ENCODE measurements around the gene ABCA13.

DNA sequence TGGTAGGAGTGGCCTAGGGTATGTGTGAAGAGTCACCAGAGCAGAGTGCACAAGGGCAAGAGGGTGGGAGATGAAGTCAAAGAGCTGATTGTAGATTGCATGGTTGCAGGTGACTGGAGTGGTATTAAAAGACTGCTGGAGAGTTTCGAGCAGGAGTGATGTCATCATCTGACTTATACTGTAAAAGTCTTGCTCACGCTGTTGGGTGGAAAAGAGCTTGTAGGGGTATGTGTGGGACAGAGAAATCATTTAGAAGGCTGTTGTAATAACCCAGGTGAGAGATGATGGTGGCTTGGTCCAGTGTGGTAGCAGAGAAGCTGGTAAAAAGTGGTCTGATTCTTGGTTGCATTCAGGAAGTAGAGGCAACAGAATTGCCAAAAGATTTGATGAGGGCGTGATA lies 184.1 kb downstream of the ABCA13 start:
- TF ChIP-seq POLR2A (IDR thresholded peaks at IDR 0.05; ENCODE audit: low read depth, low read length): no peak
- TF ChIP-seq POLR2AphosphoS5 (IDR thresholded peaks at IDR 0.05; ENCODE audit: low read depth, low read length): no peak

Data from GM12892 (cell line).